Activated gamma-delta T cell treated with anti-CD3 and anti-CD28 coated beads, Interleukin-2, amount 50 U/mL, for 16 hours (primary cell): ENCODE results near the gene RUNX3.

Experiments
- DNase-seq: peaks from one replicate; pipeline ENCODE4 v3.0.0-alpha.2; 2020; ENCODE audit warnings: low read depth

RUNX3 gene

GRCh38 chr1:24878775-24879742 lies 51.0 kb downstream of the RUNX3 start:
- no peak for DNase-seq

- no peak for DNase-seq
Observed at GRCh38 chr1:24878045-24878444, 52.0 kb downstream of the RUNX3 start.

GRCh38 chr1:24875991-24876506 lies 54.0 kb downstream of the RUNX3 start:
- DNase-seq = no peak

- no peak for DNase-seq
Observed at GRCh38 chr1:24875257-24875656, 54.8 kb downstream of the RUNX3 start.

GRCh38 chr1:24874611-24875234 lies 55.4 kb downstream of the RUNX3 start:
- DNase-seq = no peak

- DNase-seq = no peak
Observed at GRCh38 chr1:24874056-24874455, 56.0 kb downstream of the RUNX3 start.

GRCh38 chr1:24873148-24873547 lies 56.9 kb downstream of the RUNX3 start:
- DNase-seq = no peak

GRCh38 chr1:24872061-24872850 lies 57.8 kb downstream of the RUNX3 start:
- no peak for DNase-seq

GRCh38 chr1:24871306-24871901 lies 58.7 kb downstream of the RUNX3 start:
- DNase-seq = no peak

GRCh38 chr1:24870551-24871195 lies 59.4 kb downstream of the RUNX3 start:
- no peak for DNase-seq

- DNase-seq = no peak
Observed at GRCh38 chr1:24868016-24868875, 61.8 kb downstream of the RUNX3 start.

GRCh38 chr1:24867084-24867870 lies 62.8 kb downstream of the RUNX3 start:
- DNase-seq = no peak

GRCh38 chr1:24866211-24867083 lies 63.6 kb downstream of the RUNX3 start:
- DNase-seq = no peak

GRCh38 chr1:24865587-24865986 lies 64.5 kb downstream of the RUNX3 start:
- no peak for DNase-seq

GRCh38 chr1:24865168-24865567 lies 64.9 kb downstream of the RUNX3 start:
- DNase-seq = no peak

- no peak for DNase-seq
Observed at GRCh38 chr1:24864370-24864777, 65.7 kb downstream of the RUNX3 start.

GRCh38 chr1:24862775-24863483 lies 67.1 kb downstream of the RUNX3 start:
- DNase-seq = no peak
